HEK293 (cell line): ENCODE results near the gene RPS25.
A peak's percentile ranks its signal among the peaks of the same experiment; 100 is the strongest.

Experiments used
- CTCF ChIA-PET: fragments of 350-600 bp; formaldehyde crosslinking; extraction: SDS; loops from one replicate; lab custom pipeline; 2021; ENCODE audit warnings: antibody characterized with exemption; lab: Yijun Ruan, JAX
- POLR2A ChIA-PET: fragments of 300-600 bp; formaldehyde crosslinking; extraction: SDS; loops from one replicate; lab custom pipeline; 2020; ENCODE audit warnings: antibody characterized with exemption, inconsistent platforms; lab: Yijun Ruan, JAX
- H3K27ac ChIP-seq: fragments of 200-500 bp; sonication (Bioruptor generic); 2 replicates; pipeline ENCODE4 v1.5.1; 2014; ENCODE audit warnings: low read depth, low read length, control low read depth, inconsistent platforms; ENCODE audit errors: extremely low read depth
- H3K36me3 ChIP-seq, 2 experiments: fragments of 200-500 bp in 1 of 2; sonication (Bioruptor generic) in 1 of 2; 1 replicate in 1 of 2; 2 replicates in 1 of 2; pipeline ENCODE4 v1.5.1; 2014 to 2017; ENCODE audit warnings: inconsistent platforms in 2 of 2, low read length in 2 of 2; ENCODE audit not compliant: control insufficient read depth in 2 of 2, insufficient read depth in 1 of 2
- H3K4me1 ChIP-seq: fragments of 200-500 bp; sonication (Bioruptor generic); 2 replicates; pipeline ENCODE4 v1.5.1; 2014; ENCODE audit warnings: mild to moderate bottlenecking, low read length, inconsistent platforms; ENCODE audit not compliant: control insufficient read depth, insufficient read depth
- H3K4me3 ChIP-seq: 2 replicates; pipeline ENCODE4 v1.5.1; 2011; ENCODE audit warnings: low read depth, mild to moderate bottlenecking, control low read depth, low read length, moderate library complexity
- H3K9me3 ChIP-seq: fragments of 200-500 bp; sonication (Bioruptor generic); 2 replicates; pipeline ENCODE4 v1.5.1; 2014; ENCODE audit warnings: low read depth, low read length, inconsistent platforms; ENCODE audit not compliant: control insufficient read depth, insufficient read depth
- GLI4 ChIP-seq: fragments of 450-650 bp; formaldehyde crosslinking; IDR thresholded peaks from 2 replicates; pipeline ENCODE4 v1.5.1; 2016; ENCODE audit warnings: missing biosample characterization, missing genetic modification characterization
- OVOL3 ChIP-seq: fragments of 450-650 bp; formaldehyde crosslinking; IDR thresholded peaks from 2 replicates; pipeline ENCODE4 v1.5.1; 2016; ENCODE audit warnings: missing biosample characterization, missing genetic modification characterization
- SETDB1 ChIP-seq: IDR thresholded peaks from one replicate; pipeline ENCODE4 v1.6.1; 2017; ENCODE audit warnings: mild to moderate bottlenecking, low read length, moderate library complexity, mixed read lengths; ENCODE audit not compliant: insufficient read length
- SP2 ChIP-seq: fragments of 450-650 bp; formaldehyde crosslinking; IDR thresholded peaks from 2 replicates; pipeline ENCODE4 v1.5.1; 2016; ENCODE audit warnings: missing biosample characterization, missing genetic modification characterization
- TRIM28 ChIP-seq: IDR thresholded peaks from 2 replicates; pipeline ENCODE4 v1.6.1; 2011; ENCODE audit warnings: low read length, control low read depth, borderline replicate concordance
- ZIC2 ChIP-seq: fragments of 450-650 bp; formaldehyde crosslinking; IDR thresholded peaks from 2 replicates; pipeline ENCODE4 v1.5.1; 2016; ENCODE audit warnings: missing biosample characterization, missing genetic modification characterization
- ZNF132 ChIP-seq: fragments of 450-650 bp; formaldehyde crosslinking; IDR thresholded peaks from 2 replicates; pipeline ENCODE4 v1.5.1; 2017; ENCODE audit warnings: missing biosample characterization, missing genetic modification characterization, borderline replicate concordance
- ZNF423 ChIP-seq: fragments of 450-650 bp; formaldehyde crosslinking; IDR thresholded peaks from 2 replicates; pipeline ENCODE4 v1.5.1; 2016; ENCODE audit warnings: missing biosample characterization, missing genetic modification characterization
- ZNF624 ChIP-seq: fragments of 450-650 bp; formaldehyde crosslinking; IDR thresholded peaks from 2 replicates; pipeline ENCODE4 v1.5.1; 2017; ENCODE audit warnings: missing biosample characterization, missing genetic modification characterization
- ZNF747 ChIP-seq: fragments of 450-650 bp; formaldehyde crosslinking; IDR thresholded peaks from 2 replicates; pipeline ENCODE4 v1.5.1; 2016; ENCODE audit warnings: missing biosample characterization, missing genetic modification characterization
- ZNF830 ChIP-seq: fragments of 450-650 bp; IDR thresholded peaks from 2 replicates; pipeline ENCODE4 v1.5.0; 2018; ENCODE audit warnings: missing biosample characterization, missing genetic modification characterization, low read depth, mild to moderate bottlenecking, moderate library complexity
- TF ChIP-seq, protein P1 (sequence below): fragments of 450-650 bp; formaldehyde crosslinking; IDR thresholded peaks from 2 replicates; pipeline ENCODE4 v1.5.1; 2016; ENCODE audit warnings: missing biosample characterization, missing genetic modification characterization
- TF ChIP-seq, protein P2 (sequence below): fragments of 450-650 bp; formaldehyde crosslinking; IDR thresholded peaks from 2 replicates; pipeline ENCODE4 v1.5.1; 2016; ENCODE audit warnings: missing biosample characterization, missing genetic modification characterization
- TF ChIP-seq, protein P3 (sequence below): fragments of 450-650 bp; formaldehyde crosslinking; IDR thresholded peaks from 2 replicates; pipeline ENCODE4 v1.5.1; 2016; ENCODE audit warnings: missing biosample characterization, missing genetic modification characterization
- TF ChIP-seq, protein P4 (sequence below): fragments of 450-650 bp; formaldehyde crosslinking; IDR thresholded peaks from 2 replicates; pipeline ENCODE4 v1.5.1; 2016; ENCODE audit warnings: missing biosample characterization, missing genetic modification characterization
- TF ChIP-seq, protein P5 (sequence below): fragments of 450-650 bp; formaldehyde crosslinking; IDR thresholded peaks from 2 replicates; pipeline ENCODE4 v1.5.1; 2016; ENCODE audit warnings: missing biosample characterization, missing genetic modification characterization

The RPS25 gene

DNA sequence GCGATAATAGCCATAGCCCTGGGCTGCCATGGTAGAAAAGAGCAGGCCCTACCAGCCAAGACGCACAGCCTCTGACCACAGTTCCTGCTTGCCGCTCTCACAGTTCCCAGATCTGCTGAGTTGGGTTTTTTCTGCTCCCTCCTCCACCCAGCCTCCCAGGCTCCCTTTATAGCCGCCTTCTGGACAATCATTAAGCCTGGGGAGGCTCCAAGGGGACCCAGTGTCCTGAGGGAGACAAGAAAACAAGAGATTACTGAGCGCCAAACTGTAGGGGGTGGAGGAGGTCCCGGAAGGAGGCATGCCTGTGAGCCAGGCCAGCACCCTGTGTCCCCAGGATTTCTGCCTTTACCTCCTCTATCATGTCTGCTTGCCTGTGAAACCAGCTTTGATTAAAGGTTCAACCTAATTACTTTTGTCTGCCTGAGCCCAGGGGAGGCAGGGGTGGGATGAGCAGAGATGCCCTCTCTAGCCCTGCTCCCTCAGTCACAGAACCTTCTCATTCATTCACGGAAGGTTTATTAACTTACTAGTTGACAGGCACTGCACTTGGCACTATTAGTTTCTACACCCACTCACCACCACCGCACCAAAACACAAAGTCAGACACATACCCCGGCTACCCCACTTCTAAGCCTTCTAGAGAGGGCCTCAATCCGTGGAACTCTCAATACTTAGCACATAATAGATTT, 11.3 kb upstream of the RPS25 start (continued):
- TF ChIP-seq, protein P1, sequence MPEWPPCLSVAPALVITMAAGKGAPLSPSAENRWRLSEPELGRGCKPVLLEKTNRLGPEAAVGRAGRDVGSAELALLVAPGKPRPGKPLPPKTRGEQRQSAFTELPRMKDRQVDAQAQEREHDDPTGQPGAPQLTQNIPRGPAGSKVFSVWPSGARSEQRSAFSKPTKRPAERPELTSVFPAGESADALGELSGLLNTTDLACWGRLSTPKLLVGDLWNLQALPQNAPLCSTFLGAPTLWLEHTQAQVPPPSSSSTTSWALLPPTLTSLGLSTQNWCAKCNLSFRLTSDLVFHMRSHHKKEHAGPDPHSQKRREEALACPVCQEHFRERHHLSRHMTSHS (tag by site-specific recombination), result no peak
- TF ChIP-seq, protein P2, sequence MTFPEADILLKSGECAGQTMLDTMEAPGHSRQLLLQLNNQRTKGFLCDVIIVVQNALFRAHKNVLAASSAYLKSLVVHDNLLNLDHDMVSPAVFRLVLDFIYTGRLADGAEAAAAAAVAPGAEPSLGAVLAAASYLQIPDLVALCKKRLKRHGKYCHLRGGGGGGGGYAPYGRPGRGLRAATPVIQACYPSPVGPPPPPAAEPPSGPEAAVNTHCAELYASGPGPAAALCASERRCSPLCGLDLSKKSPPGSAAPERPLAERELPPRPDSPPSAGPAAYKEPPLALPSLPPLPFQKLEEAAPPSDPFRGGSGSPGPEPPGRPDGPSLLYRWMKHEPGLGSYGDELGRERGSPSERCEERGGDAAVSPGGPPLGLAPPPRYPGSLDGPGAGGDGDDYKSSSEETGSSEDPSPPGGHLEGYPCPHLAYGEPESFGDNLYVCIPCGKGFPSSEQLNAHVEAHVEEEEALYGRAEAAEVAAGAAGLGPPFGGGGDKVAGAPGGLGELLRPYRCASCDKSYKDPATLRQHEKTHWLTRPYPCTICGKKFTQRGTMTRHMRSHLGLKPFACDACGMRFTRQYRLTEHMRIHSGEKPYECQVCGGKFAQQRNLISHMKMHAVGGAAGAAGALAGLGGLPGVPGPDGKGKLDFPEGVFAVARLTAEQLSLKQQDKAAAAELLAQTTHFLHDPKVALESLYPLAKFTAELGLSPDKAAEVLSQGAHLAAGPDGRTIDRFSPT (tag by site-specific recombination), result no peak
- TF ChIP-seq ZIC2, result peak; percentile 82
- TF ChIP-seq, protein P3, sequence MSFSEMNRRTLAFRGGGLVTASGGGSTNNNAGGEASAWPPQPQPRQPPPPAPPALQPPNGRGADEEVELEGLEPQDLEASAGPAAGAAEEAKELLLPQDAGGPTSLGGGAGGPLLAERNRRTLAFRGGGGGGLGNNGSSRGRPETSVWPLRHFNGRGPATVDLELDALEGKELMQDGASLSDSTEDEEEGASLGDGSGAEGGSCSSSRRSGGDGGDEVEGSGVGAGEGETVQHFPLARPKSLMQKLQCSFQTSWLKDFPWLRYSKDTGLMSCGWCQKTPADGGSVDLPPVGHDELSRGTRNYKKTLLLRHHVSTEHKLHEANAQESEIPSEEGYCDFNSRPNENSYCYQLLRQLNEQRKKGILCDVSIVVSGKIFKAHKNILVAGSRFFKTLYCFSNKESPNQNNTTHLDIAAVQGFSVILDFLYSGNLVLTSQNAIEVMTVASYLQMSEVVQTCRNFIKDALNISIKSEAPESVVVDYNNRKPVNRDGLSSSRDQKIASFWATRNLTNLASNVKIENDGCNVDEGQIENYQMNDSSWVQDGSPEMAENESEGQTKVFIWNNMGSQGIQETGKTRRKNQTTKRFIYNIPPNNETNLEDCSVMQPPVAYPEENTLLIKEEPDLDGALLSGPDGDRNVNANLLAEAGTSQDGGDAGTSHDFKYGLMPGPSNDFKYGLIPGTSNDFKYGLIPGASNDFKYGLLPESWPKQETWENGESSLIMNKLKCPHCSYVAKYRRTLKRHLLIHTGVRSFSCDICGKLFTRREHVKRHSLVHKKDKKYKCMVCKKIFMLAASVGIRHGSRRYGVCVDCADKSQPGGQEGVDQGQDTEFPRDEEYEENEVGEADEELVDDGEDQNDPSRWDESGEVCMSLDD (tag by site-specific recombination), result no peak
- TF ChIP-seq, all 188 proteins: peak for 8

DNA sequence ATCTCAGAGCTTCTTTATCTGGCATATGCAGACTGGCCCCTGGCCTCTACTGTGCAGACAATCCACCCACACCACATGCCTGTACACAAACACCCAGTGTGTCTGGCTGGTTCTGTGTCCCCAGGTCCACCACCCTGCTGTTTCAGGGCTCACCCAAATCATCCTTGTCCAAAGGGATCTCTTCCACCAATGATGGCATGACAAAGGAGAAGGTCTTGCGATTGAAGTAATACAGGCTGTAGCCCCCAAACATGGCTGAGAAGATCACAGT, 10.9 kb upstream of the RPS25 start:
- TF ChIP-seq SETDB1, result no peak
- TF ChIP-seq GLI4, result no peak
- no peak for TF ChIP-seq TRIM28
- TF ChIP-seq ZNF830, result no peak
- TF ChIP-seq ZNF423 (tag by site-specific recombination), result no peak
- no peak for TF ChIP-seq SP2 (tag by site-specific recombination)
- no peak for TF ChIP-seq ZNF132 (tag by site-specific recombination)
- TF ChIP-seq OVOL3 (tag by site-specific recombination), result no peak
- TF ChIP-seq ZNF747 (tag by site-specific recombination), result no peak
- TF ChIP-seq, protein P4, sequence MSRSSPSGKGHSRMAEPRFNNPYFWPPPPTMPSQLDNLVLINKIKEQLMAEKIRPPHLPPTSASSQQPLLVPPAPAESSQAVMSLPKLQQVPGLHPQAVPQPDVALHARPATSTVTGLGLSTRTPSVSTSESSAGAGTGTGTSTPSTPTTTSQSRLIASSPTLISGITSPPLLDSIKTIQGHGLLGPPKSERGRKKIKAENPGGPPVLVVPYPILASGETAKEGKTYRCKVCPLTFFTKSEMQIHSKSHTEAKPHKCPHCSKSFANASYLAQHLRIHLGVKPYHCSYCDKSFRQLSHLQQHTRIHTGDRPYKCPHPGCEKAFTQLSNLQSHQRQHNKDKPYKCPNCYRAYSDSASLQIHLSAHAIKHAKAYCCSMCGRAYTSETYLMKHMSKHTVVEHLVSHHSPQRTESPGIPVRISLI (tag by site-specific recombination), result no peak
- no peak for TF ChIP-seq ZNF624
- TF ChIP-seq, all 188 proteins: peak for 0
- ChIA-PET POLR2A (interaction anchor here (1.3 kb wide), 1 partner anchor 11 kb away, joined by 5 read pairs; the partner anchor contains the start of genes RPS25 and TRAPPC4), CTCF (interaction anchor here (0.6 kb wide), 1 partner anchor 36 kb away, joined by 4 read pairs; no protein-coding TSS in a partner anchor)
- H3K36me3 ChIP-seq, result peaks cover 0 to 52% of the 10 kb centered on the region in 2 experiments; a peak in 1 of 3 replicates
- H3K4me3 ChIP-seq, result no peak overlapping the region
- no peaks in the 10 kb centered on the region for H3K9me3 ChIP-seq
- H3K4me1 ChIP-seq, result no peaks in the 10 kb centered on the region
- no peak overlapping the region for H3K27ac ChIP-seq

DNA sequence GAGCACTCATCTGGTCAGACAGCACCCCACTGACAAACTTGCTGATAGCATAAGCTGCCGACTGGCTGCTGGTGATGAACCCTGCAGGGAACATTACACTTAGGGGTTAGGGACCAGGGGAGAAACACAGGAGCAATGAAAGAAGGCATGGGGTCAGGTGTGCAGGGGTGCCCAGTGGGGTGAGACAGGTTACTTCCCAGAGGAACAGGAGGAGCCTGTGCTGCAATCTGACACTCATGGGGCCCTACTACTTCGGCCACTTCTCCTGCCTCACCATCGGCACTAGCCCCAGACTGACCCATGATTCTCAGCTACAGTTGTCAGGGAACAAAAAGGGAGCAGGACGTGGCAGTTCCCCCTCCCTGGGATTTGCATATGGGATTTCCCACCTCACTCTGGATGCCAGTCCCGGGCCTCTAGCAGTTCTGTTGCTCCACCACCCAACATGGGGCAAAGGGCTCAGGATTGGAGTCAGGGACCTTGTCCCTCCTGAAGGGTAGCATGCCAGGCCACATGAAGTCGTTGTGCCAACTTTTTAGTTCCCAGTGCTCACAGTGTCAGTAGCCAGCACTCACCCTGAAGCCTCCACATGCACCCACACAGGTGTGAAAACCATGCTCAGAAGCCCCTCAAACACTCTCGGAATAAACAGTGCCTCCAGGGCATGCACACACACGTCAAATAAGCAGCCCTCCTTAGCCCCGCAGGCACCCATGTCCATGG, 10.4 kb upstream of the RPS25 start:
- Histone ChIP-seq H3K27ac (no peak overlapping the region), H3K4me3 (no peak overlapping the region), H3K9me3 (no peaks in the 10 kb centered on the region), H3K4me1 (no peaks in the 10 kb centered on the region), H3K36me3 (peaks cover 0 to 57% of the 10 kb centered on the region in 2 experiments; a peak in 1 of 3 replicates)
- CTCF ChIA-PET, result interaction anchor here (0.6 kb wide), 4 partner anchors 23 to 280 kb away, joined by 3 to 4 read pairs (median 3); no protein-coding TSS in a partner anchor
- POLR2A ChIA-PET, result interaction anchor here (1.3 to 1.7 kb wide), 2 partner anchors 10 to 13 kb away, joined by 3 to 5 read pairs; partner anchors contain the start of genes RPS25 and TRAPPC4
- peak; percentile 92 for TF ChIP-seq ZIC2
- TF ChIP-seq, protein P5, sequence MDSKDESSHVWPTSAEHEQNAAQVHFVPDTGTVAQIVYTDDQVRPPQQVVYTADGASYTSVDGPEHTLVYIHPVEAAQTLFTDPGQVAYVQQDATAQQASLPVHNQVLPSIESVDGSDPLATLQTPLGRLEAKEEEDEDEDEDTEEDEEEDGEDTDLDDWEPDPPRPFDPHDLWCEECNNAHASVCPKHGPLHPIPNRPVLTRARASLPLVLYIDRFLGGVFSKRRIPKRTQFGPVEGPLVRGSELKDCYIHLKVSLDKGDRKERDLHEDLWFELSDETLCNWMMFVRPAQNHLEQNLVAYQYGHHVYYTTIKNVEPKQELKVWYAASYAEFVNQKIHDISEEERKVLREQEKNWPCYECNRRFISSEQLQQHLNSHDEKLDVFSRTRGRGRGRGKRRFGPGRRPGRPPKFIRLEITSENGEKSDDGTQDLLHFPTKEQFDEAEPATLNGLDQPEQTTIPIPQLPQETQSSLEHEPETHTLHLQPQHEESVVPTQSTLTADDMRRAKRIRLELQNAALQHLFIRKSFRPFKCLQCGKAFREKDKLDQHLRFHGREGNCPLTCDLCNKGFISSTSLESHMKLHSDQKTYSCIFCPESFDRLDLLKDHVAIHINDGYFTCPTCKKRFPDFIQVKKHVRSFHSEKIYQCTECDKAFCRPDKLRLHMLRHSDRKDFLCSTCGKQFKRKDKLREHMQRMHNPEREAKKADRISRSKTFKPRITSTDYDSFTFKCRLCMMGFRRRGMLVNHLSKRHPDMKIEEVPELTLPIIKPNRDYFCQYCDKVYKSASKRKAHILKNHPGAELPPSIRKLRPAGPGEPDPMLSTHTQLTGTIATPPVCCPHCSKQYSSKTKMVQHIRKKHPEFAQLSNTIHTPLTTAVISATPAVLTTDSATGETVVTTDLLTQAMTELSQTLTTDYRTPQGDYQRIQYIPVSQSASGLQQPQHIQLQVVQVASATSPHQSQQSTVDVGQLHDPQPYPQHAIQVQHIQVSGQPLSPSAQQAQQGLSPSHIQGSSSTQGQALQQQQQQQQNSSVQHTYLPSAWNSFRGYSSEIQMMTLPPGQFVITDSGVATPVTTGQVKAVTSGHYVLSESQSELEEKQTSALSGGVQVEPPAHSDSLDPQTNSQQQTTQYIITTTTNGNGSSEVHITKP (tag by site-specific recombination), result peak; percentile 93
